Measurements from ENCODE around the gene DNAJC30.
"Not testable (repeated sequence)": the region's sequence is repeated elsewhere in the genome, so short reads cannot be mapped to it uniquely, and the experiment has no call there.

DNAJC30 gene

DNA sequence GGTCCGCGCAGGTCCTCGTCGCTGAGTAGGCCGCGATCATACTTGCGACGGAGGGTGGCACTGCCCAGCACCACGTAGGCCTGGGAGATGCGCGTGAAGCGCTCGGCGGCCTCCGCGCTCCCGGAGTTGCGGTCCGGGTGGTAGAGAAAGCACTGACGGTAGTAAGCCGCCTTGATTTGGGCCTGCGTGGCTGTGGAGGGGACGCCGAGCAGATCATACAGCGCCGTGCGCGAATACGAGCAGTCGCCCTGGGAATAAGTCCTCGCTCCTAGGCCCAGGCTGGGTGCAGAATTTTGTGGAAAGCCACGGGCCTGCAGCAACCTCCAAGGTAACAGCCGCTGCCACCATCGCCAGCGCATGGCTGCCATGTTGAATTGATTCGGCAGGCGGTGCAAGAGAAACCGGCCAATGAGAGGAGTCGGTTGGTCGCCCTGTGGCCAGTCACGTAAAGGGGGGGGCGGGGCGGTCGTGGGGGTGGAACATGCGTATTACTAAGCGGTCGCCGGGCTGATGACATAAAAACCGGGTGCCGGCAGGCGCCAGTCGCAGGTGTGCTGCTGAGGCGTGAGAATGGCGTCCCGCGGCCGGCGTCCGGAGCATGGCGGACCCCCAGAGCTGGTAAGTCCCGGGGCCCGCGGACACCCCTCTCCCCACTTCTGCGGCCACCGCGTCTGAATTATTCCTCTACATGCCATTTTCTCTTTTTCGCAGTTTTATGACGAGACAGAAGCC lies at the start of gene DNAJC30, which contains the start of gene BUD23:
Gene DNAJC30 (minus strand): TSS at position 398 of the 732 bp plus-strand sequence. CDS start 30 bp downstream, at position 368.
Gene BUD23 (plus strand): TSS at position 542 of the 732 bp plus-strand sequence. CDS start 29 bp downstream, at position 571.
- peak; percentile 98 for DNase-seq

DNA sequence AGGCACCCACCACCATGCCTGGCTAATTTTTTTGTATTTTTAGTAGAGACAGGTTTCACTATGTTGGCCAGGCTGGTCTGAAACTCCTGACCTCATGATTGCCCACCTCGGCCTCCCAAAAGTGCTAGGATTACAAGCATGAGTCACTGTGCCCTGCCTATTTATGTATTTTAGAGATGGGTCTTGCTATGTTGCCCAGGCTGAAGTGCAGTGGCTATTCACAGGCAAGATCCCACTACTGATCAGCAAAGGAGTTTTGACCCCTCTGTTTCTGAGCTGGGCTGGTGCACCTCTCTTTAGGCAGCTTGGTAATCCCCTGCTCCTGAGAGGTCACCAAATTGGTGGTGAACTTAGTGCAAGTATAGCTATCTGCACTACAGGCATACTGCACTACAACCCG lies 49.1 kb upstream of the DNAJC30 start:
- DNase-seq, result no peak

DNA sequence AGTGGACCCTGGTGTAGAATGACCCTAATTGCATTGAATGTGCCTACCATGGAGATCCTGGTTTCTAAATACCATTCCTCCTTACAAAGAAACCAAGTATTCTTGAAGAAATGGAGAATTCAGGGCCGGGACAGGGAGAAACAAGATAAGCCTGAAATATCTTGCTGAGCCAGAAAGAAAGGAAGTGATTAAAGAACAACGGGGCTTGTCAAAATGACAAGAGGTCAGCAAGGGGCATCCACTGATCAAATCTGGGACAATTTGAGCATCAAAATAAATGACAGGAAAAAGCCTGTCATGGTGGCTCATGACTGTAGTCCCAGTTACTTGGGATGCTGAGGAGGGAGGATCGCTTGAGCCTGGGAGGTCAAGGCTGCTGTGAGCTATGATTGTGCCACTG lies 47.2 kb upstream of the DNAJC30 start:
- DNase-seq, result peak; percentile 68

DNA sequence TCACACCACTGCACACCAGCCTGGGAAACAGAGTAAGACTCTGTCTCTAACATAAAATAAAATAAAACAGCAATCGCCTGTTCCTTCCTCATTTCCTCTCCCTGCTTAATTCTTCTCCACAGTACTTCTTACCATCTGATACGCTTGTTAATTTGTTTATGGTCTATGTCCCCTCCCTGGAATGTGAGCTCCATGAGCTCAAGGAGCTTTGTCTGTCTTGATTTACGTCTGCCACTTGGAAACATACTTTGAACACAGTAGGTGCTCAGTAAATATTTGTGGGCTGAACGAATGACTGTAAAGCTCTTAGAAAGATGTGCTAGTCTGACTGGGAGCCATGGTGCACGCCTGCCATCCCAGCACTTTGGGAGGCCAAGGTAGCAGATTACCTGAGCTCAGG lies 45.3 kb upstream of the DNAJC30 start:
- no peak for DNase-seq

DNA sequence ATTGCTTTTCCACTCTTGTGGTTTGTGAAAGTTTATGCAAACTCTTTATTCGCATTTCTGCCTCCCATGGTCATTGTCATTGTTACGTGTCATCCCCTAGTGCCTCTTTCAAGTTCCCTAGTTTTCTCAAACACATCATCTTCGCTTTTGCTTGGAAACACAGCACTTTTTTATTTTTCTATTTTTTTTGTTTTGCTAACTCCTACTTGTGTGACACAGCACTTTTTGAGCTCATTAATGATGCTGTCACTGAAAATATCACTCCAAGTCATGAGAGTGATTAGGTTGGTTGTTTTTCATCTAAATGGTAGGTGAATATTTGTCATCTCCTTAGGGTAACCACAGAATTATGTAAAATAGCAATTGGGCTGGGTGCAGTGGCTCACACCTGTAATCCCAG lies 44.7 kb upstream of the DNAJC30 start:
- peak; percentile 30 for DNase-seq

DNA sequence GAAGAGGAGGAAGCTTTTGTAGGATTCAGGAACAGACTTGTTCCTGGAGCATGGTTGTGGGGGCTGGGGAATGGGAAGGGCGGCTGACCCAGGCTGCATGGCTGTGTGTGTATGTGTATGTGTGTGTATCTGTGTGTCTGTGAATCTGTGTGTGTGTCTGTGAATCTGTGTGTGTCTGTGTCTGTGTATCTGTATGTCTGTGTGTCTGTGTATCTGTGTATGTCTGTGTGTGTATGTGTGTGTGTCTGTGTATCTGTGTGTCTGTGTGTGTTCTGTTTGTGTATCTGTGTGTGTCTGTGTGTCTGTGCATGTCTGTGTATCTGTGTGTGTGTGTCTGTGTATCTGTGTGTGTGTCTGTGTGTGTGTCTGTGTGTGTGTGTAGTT lies 42.8 kb upstream of the DNAJC30 start:
- no peak for DNase-seq

DNA sequence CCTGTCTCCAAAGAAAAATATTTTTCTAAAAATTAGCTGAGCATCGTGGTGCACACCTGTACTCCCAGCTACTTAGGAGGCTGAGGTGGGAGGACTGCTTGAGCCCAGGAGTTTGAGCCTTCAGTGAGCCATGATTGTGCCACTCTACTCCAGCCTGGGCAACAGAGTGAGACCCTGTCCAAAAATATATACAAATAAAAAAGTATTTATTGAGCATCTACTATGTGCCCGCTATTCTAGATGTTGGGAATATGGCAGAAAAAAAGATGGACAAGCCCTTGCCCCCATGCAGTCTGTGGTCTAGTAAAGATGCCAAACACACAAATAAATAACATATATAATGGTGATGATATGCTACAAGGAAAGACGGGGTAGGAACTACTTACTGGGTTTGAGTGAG lies 40.6 kb upstream of the DNAJC30 start:
- no peak for DNase-seq

DNA sequence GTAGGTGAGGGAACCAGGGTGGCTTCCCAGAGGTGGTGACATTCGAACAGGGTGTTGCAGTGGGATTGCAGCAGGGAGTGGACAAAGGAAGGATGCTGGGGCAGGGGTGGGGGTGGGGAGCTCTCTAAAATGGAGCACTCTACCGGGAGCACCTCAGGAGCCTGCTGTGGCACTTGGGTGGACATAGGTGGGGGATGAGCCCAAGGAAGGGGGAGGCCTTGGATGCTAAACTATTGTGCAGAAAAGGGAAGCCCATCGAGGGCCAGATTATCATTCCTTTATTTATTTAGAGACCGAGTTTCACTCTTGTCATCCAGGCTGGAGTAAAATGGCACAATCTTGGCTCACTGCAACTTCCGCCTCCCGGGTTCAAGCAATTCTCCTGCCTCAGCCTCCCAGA lies 39.5 kb upstream of the DNAJC30 start:
- no peak for DNase-seq

DNA sequence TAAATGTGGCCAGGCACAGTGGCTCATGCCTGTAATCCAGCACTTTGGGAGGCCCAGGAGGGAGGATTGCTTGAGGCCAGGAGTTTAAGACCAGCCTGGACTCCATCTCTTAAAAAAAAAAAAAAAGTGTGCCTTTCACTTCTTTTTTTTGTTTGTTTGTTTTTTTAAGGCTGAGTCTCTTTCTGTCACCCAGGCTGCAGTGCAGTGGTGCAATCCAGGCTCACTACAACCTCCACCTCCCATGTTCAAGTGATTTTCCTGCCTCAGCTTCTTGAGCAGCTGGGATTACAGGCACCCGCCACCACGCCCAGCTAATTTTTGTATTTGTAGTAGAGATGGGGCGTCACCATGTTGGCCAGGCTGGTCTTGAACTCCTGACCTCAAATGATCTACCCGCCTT lies 38.9 kb upstream of the DNAJC30 start:
- not testable (repeated sequence) for DNase-seq

DNA sequence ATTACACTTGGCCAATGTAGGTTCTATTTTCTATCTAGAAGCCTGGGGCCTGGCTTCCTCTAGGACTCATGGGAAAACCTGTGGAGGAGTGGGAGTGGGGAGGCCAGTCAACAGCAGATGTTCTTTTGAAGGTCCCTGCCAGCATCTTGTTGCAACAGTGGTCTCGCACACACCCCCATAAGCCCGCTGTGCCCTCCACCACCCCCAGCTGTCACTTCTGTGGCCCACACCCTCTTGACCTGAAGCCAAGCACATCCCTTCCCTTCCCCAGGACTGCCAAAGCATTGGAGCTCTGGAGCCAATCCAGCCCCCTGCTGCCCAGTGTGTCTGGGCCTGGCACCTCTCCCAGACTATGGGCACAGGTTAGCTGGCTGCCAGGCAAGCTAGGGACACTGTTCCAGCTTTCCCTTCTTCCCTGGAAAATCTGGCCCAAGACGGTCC lies 38.1 kb upstream of the DNAJC30 start:
- no peak for DNase-seq

DNA sequence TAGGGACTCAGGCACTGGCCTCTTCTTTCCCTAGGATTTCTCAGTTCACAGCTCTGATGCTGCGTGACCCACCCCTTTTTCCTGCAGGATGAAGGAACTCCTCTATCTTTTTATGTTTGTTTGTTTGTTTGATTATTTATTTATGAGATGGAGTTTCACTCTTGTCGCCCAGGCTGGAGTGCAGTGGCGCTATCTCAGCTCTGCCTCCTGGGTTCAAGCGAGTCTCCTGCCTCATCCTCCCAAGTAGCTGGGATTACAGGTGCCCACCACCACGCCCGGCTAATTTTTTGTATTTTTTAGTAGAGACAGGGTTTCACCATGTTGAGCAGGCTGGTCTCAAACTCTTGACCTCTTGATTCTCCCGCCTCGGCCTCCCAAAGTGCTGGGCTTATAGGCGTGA lies 37.2 kb upstream of the DNAJC30 start:
- not testable (repeated sequence) for DNase-seq

DNA sequence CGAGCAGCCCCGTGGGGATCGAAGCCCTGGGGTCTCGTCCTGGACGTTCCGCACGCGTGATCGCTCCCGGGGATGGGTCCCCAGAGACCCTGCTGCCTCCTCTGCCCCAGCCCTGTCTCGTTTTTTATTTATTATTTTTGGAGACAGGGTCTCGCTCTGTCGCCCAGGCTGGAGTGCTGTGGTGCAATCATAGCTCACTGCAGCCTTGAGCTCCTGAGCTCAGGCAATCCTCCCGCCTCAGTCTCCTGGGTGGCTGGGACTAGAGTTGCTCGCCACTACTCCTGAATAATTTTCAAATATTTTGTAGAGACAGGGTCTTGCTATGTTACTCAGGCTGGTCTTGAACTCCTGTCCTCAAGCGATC lies 36.5 kb upstream of the DNAJC30 start:
- DNase-seq, result peak; percentile 56

DNA sequence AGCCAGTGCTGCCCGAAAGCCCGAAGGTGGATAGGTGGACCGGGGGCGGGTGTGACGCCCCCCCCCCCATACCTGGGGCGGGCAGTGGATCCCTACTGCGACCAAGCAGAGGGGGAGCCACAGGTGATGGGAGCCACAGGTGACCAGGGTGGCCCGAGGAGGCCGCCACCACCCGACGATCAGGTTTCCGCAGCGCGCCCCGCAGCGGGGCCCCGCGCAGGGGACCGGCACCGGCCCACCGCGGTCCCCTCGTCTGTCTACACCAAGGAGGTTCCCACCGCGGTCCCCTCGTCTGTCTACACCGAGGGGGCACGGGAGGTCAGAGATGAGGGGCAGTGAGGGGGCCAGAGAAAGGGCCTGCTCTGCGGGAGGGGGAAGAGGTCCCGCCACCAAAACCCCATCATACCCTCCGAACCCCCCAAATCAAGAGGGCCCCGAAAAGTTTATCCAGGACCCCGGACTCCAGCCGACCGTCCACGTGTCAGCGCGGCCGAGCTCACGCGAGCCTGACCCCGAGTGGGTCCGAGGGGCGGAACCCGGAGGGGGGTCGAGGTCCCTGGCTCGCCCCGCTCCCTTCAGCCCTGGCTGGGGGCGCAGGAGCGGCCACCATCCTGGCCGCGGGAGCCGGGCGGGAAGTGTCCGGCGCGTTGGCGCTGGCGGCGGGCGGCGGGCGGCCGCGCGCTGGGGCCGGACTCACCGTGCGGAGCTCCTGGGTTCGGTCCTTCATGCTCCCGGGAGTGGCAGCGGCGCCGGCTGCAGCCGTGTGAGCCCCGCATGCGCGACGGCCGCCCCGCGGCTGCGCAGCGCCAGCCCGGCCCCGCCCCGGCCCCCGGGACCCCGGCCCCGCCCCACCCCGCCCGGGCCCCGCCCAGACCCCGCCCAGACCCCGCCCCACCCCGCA lies 35.9 kb upstream of the DNAJC30 start, which contains the start of gene STX1A:
Gene STX1A (minus strand): TSS at position 765 of the 901 bp plus-strand sequence. CDS start 38 bp downstream, at position 727.
- DNase-seq, result peak; percentile 79

DNA sequence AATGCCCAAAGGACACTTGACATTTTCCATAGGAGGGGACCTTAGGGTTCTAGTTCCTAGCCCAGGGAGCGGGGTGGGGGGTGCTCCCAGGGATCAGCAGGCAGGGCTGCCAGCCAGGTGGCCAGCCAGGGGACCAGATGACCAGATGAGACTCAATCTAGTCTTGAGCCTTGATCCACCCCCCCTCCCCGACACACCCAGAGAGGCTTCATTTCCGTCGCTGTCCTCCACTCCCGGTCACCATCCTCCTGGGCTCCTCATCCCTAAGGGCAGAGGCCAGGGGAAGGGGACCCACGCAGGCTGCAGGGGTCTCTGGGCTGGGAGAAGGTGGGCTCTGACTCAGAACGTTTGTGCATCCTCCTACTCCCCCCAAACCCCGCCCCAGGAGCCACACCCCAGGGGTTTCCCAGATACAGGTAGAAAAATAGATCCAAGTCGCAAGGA lies 35.2 kb upstream of the DNAJC30 start:
- DNase-seq, result no peak

DNA sequence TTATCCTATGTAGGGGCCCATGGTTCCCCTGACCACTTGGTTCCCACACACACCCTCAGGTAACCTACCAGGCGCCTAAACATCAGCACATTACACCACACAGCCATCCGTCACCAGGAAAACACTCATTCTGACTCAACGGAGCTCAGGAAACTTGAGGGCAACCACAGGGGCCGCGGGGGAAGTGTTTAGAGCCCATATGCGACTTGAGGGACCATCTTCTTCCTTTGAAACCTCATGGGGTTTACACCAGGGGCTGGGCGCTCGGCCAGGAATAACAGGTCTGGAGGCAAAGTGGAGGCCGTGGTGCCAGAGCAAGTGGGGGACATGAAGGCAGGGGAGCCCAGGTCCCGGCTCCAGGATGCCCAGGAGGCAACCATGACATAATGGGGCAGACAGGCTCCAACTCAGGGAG lies 34.7 kb upstream of the DNAJC30 start:
- DNase-seq, result no peak

DNA sequence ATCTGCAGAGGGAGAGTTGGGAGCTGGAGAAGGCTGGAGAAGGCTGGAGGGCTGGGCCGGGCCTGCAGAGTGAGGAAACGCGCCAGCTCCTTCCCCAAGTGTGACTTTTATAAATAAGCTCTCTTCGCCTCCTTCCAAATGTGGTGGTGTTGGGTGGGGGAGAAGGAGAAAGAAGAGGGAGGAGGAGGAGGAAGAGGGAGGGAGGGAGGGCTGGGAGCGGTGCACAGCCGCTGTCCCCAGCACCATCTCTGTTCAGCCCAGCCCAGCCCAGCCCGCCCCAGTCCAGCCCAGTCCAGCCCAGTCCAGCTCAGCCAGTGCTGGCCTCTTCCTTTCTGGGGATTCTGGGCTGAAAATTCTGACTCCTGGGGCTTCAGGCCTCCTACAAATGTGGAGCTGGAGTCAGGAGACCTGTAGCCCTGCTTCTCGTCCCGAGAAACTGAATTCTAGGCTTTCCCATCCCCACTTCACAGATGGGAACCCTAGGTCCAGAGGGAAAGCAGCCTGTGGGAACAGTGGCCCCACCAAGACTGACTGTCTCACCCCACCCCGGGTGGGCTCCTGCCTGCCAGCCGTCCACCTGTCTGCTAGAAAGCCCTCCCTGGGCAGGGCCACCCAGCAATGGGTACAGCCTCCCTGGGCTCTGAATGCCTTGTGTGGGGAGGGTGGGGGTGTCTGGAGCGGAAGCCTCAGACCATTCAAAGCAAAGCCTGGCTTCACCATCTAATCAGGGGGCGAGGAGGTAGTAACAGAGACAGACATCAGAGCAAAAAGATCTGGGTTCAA lies 34.0 kb upstream of the DNAJC30 start:
- DNase-seq, result no peak

DNA sequence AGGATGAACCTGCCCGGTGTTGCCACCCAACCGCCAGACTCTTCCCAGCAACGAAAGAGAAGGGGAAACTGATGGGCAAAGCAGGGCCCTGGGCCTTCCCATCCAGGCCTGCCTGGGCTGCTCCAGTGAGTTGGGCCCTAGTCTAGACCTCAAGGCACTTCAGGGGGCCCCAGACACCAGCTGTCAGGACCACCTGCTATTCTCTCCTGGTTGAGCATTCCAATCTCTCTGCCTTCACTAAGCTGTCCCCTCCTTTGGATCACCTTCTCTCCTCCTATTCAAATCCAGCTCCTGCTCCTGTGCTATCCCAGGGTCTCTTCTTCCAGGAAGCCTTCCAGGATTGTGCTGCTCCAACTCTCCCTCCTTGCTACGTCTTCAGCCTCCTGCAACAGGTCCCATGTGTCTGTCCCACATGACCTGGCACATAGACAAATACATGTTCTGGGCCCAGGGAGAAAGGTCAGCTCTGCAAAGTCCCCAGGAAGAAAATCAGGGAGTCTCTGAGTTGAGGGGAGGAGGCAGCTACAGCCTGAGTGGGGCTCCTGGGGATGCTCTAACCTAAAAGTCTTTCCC lies 33.2 kb upstream of the DNAJC30 start:
- DNase-seq, result no peak

DNA sequence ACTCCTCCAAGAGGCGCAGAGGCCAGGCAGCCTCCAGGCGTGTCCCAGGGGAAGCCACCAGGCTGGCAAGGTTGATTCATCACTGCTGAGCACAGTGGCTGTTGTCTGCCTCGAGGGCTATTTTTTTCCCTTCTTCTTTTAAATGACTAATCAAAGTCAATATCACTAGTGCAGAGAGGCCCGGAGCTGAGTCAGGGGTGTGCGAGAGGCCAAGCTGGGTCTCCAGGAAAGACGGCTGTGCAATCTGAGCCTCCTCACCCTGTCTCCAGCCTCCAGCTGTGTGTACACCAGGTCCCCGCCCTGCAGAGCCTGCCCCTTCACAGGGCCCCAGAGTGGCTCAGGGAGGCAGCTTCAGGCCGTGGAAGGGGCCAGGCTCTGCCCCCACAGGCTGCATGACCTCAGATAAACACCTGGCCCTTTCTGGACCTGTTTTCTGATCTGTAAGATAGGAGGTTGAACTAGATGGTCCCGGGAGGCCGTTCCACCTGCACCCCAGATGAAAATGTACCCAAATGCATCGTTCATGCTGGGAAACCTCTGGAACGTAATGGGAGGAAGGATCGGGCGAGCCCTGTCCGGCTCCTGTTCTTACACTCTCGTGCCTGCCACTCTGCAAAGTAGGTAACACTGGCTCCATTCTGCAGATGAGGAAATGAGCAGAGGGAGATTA lies 32.5 kb upstream of the DNAJC30 start:
- peak; percentile 89 for DNase-seq

DNA sequence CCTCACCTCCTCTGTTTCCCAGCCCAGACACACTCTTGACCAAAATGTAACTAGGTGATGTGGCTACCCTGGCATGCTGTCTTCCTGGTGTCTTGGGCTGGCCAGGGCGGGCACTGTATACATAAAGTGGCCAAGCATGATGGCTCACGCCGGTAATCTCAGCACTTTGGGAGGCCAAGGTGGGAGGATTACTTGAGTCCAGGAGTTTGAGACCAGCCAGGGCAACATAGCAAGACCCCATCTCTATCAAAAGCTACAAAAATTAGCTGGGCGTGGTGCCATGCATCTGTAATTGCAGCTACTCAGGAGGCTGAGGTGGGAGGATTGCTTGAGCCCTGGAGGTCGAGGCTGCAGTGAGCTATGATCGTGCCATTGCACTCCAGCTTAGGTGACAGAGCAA lies 30.1 kb upstream of the DNAJC30 start:
- not testable (repeated sequence) for DNase-seq

DNA sequence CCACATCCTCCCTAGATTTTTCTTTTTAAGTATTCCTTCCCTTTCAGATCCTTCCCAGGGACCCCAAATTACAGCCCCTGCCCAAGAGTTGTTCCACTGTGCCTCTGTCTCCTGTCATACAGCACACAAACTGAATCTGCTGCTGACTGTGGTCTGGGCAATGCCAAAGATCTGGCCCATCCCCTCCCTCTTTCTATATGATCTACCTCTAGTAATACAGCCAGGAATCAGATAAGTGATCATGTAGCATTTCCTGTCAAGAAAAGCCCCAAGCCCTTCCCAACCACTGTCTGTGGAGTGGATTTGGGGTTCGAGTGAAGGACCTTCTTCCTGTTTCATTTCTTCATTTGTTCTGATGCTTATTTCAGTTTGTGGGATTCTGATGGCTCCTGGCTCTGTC lies 29.5 kb upstream of the DNAJC30 start:
- no peak for DNase-seq

DNA sequence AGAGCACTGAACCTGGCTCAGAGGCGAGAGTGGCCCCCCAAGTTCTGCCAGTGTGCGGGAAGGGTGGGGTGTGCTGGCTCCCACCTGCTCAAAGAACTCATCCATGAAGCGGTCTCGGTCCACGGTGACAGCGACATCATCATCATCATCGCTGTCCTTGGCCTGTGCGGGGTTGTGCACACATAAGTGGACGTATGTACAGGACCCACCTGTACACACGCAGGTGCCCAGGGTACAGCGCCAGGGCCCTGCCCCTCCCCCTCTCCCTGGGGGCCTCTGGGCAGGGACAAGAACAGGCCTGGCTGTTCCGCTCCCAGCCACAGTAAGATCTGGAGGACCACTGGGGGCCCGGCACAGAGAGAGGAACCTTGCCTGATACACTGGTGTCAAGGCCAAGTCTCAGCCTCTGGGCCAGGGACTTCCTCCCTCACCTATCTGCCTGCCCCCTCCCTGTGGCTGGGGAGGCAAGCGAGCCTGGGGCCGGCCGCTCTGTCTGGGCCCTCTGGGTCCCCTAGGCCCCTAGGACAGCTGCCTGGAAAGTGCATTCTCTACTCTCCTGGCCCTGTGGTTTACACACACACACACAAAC lies 25.8 kb upstream of the DNAJC30 start:
- DNase-seq, result no peak
